Body of pancreas (tissue), 4 donors: ENCODE measurements around the gene SOX6.

Source experiments
- CTCF ChIP-seq, 7 experiments: fragments of 450-650 bp in 4 of 7; fragments of 200-600 bp in 3 of 7; sonication (generic) in 3 of 7; IDR thresholded peaks; one replicate each; pipeline ENCODE4 v1.5.1; 2016 to 2019; ENCODE audit warnings: antibody characterized with exemption in 7 of 7
- POLR2A ChIP-seq, 3 donors: fragments of 450-650 bp; IDR thresholded peaks; one replicate each; pipeline ENCODE4 v1.6.1; 2016; ENCODE audit warnings: antibody characterized with exemption in 3 of 3, mild to moderate bottlenecking in 2 of 3

GRCh38 chr11:15937601-15938120, 418.7 kb downstream of the SOX6 start:
- TF ChIP-seq CTCF (IDR thresholded peaks at IDR 0.05) (no peak), POLR2A (IDR thresholded peaks at IDR 0.05) (no peak)
